ENCODE results near the gene GRHL3. TPM values are rescaled to one million over a fixed set of nuclear protein-coding genes. Genes with fewer than 3 reads are reported as not detected.

GRHL3 gene
- total and polyA plus RNA-seq, 10 of the 15 experiments (the other 5 are each of a cell fraction or from before 2014, with no cell fraction given): 0.07 to 0.87 (median 0.34) TPM

DNA sequence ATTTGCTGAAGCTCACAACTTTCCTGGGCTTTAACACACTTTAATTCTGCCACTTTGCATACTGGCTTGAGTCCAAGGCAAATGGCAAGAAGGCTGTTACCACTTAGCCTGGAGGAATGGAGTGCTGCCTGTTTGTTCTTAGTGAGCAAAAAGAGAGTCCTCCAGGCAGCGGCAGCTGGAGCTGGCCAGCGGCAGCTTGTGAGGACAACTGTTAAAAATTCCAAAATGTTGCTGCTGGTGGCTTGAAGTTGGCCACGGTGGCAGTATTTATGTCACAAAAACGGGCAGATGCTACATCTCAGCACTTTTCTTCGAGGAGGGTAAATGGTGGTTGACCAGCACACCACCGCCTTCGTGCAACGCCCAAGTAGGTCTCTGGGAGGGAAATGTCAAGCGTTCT, 67.1 kb downstream of the GRHL3 start:
- intact Hi-C loops (cut with micrococcal nuclease; ENCODE audit: unreplicated experiment) (no loop called here), in situ Hi-C loops (cut with MboI) (no loop called here)
- Histone ChIP-seq H3K4me3 (no peak overlapping the region), H3K27me3 (replicated peaks in 1 of 2; ENCODE audit: control insufficient read depth in 2 of 2, insufficient read depth in 2 of 2, low read length in 1 of 2) (no peaks in the 10 kb centered on the region; a peak in 1 of 4 replicates), H3K4me2 (ENCODE audit: control insufficient read depth, insufficient read depth) (no peak overlapping the region), H3K9me3 (replicated peaks; ENCODE audit: control insufficient read depth, insufficient read depth, low read length) (no peaks in the 10 kb centered on the region), H3K27ac (ENCODE audit: control insufficient read depth, insufficient read depth) (no peak overlapping the region), H2AFZ (ENCODE audit: control insufficient read depth, low read depth, low read length) (no peak overlapping the region), H3K79me2 (ENCODE audit: control insufficient read depth, insufficient read depth, low read length) (no peaks in the 10 kb centered on the region), H3K4me1 (ENCODE audit: control insufficient read depth, insufficient read depth, low read length) (peaks cover 31% of the 10 kb centered on the region), H3K9ac (ENCODE audit: control insufficient read depth, insufficient read depth, low read length) (no peak overlapping the region), H3K36me3 (ENCODE audit: control insufficient read depth in 2 of 2, insufficient read depth in 2 of 2, low read length in 1 of 2) (no peaks in the 10 kb centered on the region), H4K20me1 (ENCODE audit: control insufficient read depth, insufficient read depth) (no peaks in the 10 kb centered on the region)
- ChIA-PET POLR2A (no interaction called here), CTCF (interaction anchor here (0.8 to 6.2 kb wide), 7 partner anchors 29 to 236 kb away, joined by 3 to 74 read pairs (median 3); partner anchors contain the start of gene NIPAL3), SMC1A (ENCODE audit: uncharacterized antibody, unreplicated experiment) (interaction anchor here (0.9 to 2.9 kb wide), 5 partner anchors 44 to 194 kb away, joined by 3 to 19 read pairs (median 5); no protein-coding TSS in a partner anchor), RAD21 (ENCODE audit: unreplicated experiment) (interaction anchor here (0.9 kb wide), 1 partner anchor 187 kb away, joined by 7 read pairs; no protein-coding TSS in a partner anchor)
- 68% methylated on average over 9 of the region's 9 CpGs for WGBS (ENCODE audit: insufficient coverage, insufficient replicate concordance, low lambda C conversion rate, missing lambda C conversion rate)
- no peak for DNase-seq (ENCODE audit: low read depth, low spot score)
- TF ChIP-seq, protein P1, sequence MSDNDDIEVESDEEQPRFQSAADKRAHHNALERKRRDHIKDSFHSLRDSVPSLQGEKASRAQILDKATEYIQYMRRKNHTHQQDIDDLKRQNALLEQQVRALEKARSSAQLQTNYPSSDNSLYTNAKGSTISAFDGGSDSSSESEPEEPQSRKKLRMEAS (IDR thresholded peaks at IDR 0.05; ENCODE audit: low read depth, low read length): no peak
- TF ChIP-seq BHLHE40 (IDR thresholded peaks at IDR 0.05; ENCODE audit: borderline replicate concordance in 1 of 2, low read depth in 2 of 2, low read length in 1 of 2) (no peak), IRF4 (IDR thresholded peaks at IDR 0.05; ENCODE audit: low read depth, low read length) (no peak), SUZ12 (IDR thresholded peaks at IDR 0.05; ENCODE audit: unreplicated experiment) (no peak), TARDBP (IDR thresholded peaks at IDR 0.05; ENCODE audit: borderline replicate concordance) (no peak), KDM1A (IDR thresholded peaks at IDR 0.05; ENCODE audit: borderline replicate concordance) (no peak), YY1 (IDR thresholded peaks at IDR 0.05; ENCODE audit: low read depth, low read length) (no peak), SUPT20H (IDR thresholded peaks at IDR 0.05; ENCODE audit: borderline replicate concordance, control insufficient read depth, low read depth, low read length) (no peak), ETV6 (conservative IDR thresholded peaks at IDR 0.05 in 1 of 2, IDR thresholded peaks at IDR 0.05 in 1 of 2; ENCODE audit: borderline replicate concordance in 1 of 2, low read depth in 1 of 2) (no peak), BRCA1 (IDR thresholded peaks at IDR 0.05; ENCODE audit: low read depth, low read length) (no peak), NR2C1 (IDR thresholded peaks at IDR 0.05) (no peak), EP300 (IDR thresholded peaks at IDR 0.05; ENCODE audit: borderline replicate concordance in 1 of 2, control insufficient read depth in 1 of 2, low read depth in 2 of 2, low read length in 2 of 2) (no peak), SMC3 (IDR thresholded peaks at IDR 0.05; ENCODE audit: borderline replicate concordance, low read length) (no peak)
- TF ChIP-seq, protein P2, sequence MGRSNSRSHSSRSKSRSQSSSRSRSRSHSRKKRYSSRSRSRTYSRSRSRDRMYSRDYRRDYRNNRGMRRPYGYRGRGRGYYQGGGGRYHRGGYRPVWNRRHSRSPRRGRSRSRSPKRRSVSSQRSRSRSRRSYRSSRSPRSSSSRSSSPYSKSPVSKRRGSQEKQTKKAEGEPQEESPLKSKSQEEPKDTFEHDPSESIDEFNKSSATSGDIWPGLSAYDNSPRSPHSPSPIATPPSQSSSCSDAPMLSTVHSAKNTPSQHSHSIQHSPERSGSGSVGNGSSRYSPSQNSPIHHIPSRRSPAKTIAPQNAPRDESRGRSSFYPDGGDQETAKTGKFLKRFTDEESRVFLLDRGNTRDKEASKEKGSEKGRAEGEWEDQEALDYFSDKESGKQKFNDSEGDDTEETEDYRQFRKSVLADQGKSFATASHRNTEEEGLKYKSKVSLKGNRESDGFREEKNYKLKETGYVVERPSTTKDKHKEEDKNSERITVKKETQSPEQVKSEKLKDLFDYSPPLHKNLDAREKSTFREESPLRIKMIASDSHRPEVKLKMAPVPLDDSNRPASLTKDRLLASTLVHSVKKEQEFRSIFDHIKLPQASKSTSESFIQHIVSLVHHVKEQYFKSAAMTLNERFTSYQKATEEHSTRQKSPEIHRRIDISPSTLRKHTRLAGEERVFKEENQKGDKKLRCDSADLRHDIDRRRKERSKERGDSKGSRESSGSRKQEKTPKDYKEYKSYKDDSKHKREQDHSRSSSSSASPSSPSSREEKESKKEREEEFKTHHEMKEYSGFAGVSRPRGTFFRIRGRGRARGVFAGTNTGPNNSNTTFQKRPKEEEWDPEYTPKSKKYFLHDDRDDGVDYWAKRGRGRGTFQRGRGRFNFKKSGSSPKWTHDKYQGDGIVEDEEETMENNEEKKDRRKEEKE (IDR thresholded peaks at IDR 0.05): no peak
- ATAC-seq: no peak
- FAIRE-seq: peak; percentile 41
- BruUV-seq (replicated peaks): no TSS peak
